IPS DF 6.9 (cell line): ENCODE measurements around the gene TWSG1.

Source experiments
- DNase-seq: peaks from one replicate; pipeline ENCODE4 v3.0.0-alpha.2; 2013; ENCODE audit warnings: low read depth, low spot score
- H3K27ac ChIP-seq: one replicate; pipeline ENCODE4 v1.5.1; 2013; ENCODE audit warnings: low read length, control low read depth
- H3K27me3 ChIP-seq: 2 replicates; pipeline ENCODE4 v1.6.1; 2013; ENCODE audit warnings: mild to moderate bottlenecking, low read length; ENCODE audit not compliant: control insufficient read depth, insufficient read depth
- H3K36me3 ChIP-seq: 2 replicates; pipeline ENCODE4 v1.6.1; 2013; ENCODE audit warnings: low read length; ENCODE audit not compliant: control insufficient read depth, insufficient read depth
- H3K4me1 ChIP-seq: 2 replicates; pipeline ENCODE4 v1.6.1; 2013; ENCODE audit warnings: low read length; ENCODE audit not compliant: control insufficient read depth, insufficient read depth
- H3K4me3 ChIP-seq: 2 replicates; pipeline ENCODE4 v1.5.1; 2013; ENCODE audit warnings: mild to moderate bottlenecking, low read length
- H3K9me3 ChIP-seq: 2 replicates; pipeline ENCODE4 v1.6.1; 2013; ENCODE audit warnings: low read length, inconsistent platforms; ENCODE audit not compliant: control insufficient read depth, insufficient read depth
- WGBS: extraction: QIAGEN DNeasy Blood & Tissue Kit; methylation state at CpG from one replicate; pipeline ENCODE4 v1.1.7; 2013; ENCODE audit warnings: mixed read lengths, missing lambda C conversion rate; ENCODE audit not compliant: insufficient read length, insufficient coverage; 5-methylcytosine and 5-hydroxymethylcytosine counted together

The TWSG1 gene

GRCh38 chr18:9405977-9406376 is 71.4 kb downstream of the TWSG1 start:
- H3K27ac ChIP-seq: no peak overlapping the region
- no peak for DNase-seq
- no peak overlapping the region for H3K4me3 ChIP-seq
- no peaks in the 10 kb centered on the region for H3K4me1 ChIP-seq
- H3K36me3 ChIP-seq: no peaks in the 10 kb centered on the region
- WGBS: no CpG with 5 or more reads among the region's 6 CpGs
- no peaks in the 10 kb centered on the region for H3K9me3 ChIP-seq
- no peaks in the 10 kb centered on the region for H3K27me3 ChIP-seq

GRCh38 chr18:9410515-9410914 is 75.9 kb downstream of the TWSG1 start:
- H3K27me3 ChIP-seq: no peaks in the 10 kb centered on the region
- H3K4me1 ChIP-seq: no peaks in the 10 kb centered on the region
- no CpG with 5 or more reads among the region's 1 CpG for WGBS
- DNase-seq: no peak
- no peaks in the 10 kb centered on the region for H3K9me3 ChIP-seq
- no peaks in the 10 kb centered on the region for H3K36me3 ChIP-seq
- H3K27ac ChIP-seq: no peak overlapping the region
- no peak overlapping the region for H3K4me3 ChIP-seq

- Histone ChIP-seq H3K9me3 (no peaks in the 10 kb centered on the region), H3K4me3 (no peak overlapping the region), H3K36me3 (no peaks in the 10 kb centered on the region), H3K4me1 (peaks cover 2% of the 10 kb centered on the region; the same call in 1 of the 2 replicates), H3K27ac (no peak overlapping the region), H3K27me3 (no peaks in the 10 kb centered on the region)
- WGBS: no CpG with 5 or more reads among the region's 1 CpG
- DNase-seq: no peak
Measured at GRCh38 chr18:9413576-9413975, 79.0 kb downstream of the TWSG1 start.

GRCh38 chr18:9416563-9417072 is 82.0 kb downstream of the TWSG1 start:
- Histone ChIP-seq H3K9me3 (no peaks in the 10 kb centered on the region), H3K4me1 (peaks cover 2% of the 10 kb centered on the region; the same call in 1 of the 2 replicates), H3K4me3 (no peak overlapping the region), H3K27me3 (no peaks in the 10 kb centered on the region), H3K36me3 (no peaks in the 10 kb centered on the region), H3K27ac (no peak overlapping the region)
- no CpG with 5 or more reads among the region's 6 CpGs for WGBS
- DNase-seq: no peak

GRCh38 chr18:9417073-9417851 is 82.7 kb downstream of the TWSG1 start:
- no peak overlapping the region for H3K4me3 ChIP-seq
- peaks cover 2% of the 10 kb centered on the region; the same call in 1 of the 2 replicates for H3K4me1 ChIP-seq
- H3K27ac ChIP-seq: no peak overlapping the region
- H3K27me3 ChIP-seq: no peaks in the 10 kb centered on the region
- WGBS: no CpG with 5 or more reads among the region's 18 CpGs
- H3K36me3 ChIP-seq: no peaks in the 10 kb centered on the region
- H3K9me3 ChIP-seq: no peaks in the 10 kb centered on the region
- no peak for DNase-seq

GRCh38 chr18:9418047-9418690 is 83.6 kb downstream of the TWSG1 start:
- no peaks in the 10 kb centered on the region for H3K36me3 ChIP-seq
- DNase-seq: no peak
- no peaks in the 10 kb centered on the region for H3K27me3 ChIP-seq
- peaks cover 2% of the 10 kb centered on the region; the same call in 1 of the 2 replicates for H3K4me1 ChIP-seq
- no CpG with 5 or more reads among the region's 6 CpGs for WGBS
- no peak overlapping the region for H3K4me3 ChIP-seq
- no peak overlapping the region for H3K27ac ChIP-seq
- no peaks in the 10 kb centered on the region for H3K9me3 ChIP-seq

GRCh38 chr18:9419956-9420631 is 85.5 kb downstream of the TWSG1 start:
- Histone ChIP-seq H3K4me3 (no peak overlapping the region), H3K36me3 (no peaks in the 10 kb centered on the region), H3K27ac (no peak overlapping the region), H3K9me3 (no peaks in the 10 kb centered on the region), H3K4me1 (peaks cover 2% of the 10 kb centered on the region; the same call in 1 of the 2 replicates), H3K27me3 (no peaks in the 10 kb centered on the region)
- WGBS: no CpG with 5 or more reads among the region's 5 CpGs
- DNase-seq: no peak

GRCh38 chr18:9421096-9421900 is 86.7 kb downstream of the TWSG1 start:
- Histone ChIP-seq H3K4me1 (peaks cover 2% of the 10 kb centered on the region; the same call in 1 of the 2 replicates), H3K9me3 (no peaks in the 10 kb centered on the region), H3K36me3 (no peaks in the 10 kb centered on the region), H3K27ac (no peak overlapping the region), H3K4me3 (no peak overlapping the region), H3K27me3 (no peaks in the 10 kb centered on the region)
- DNase-seq: no peak
- no CpG with 5 or more reads among the region's 9 CpGs for WGBS

- no peaks in the 10 kb centered on the region for H3K36me3 ChIP-seq
- H3K9me3 ChIP-seq: no peaks in the 10 kb centered on the region
- no peak overlapping the region for H3K4me3 ChIP-seq
- H3K4me1 ChIP-seq: peaks cover 2% of the 10 kb centered on the region; the same call in 1 of the 2 replicates
- DNase-seq: no peak
- no peak overlapping the region for H3K27ac ChIP-seq
- no CpG with 5 or more reads among the region's 7 CpGs for WGBS
- H3K27me3 ChIP-seq: no peaks in the 10 kb centered on the region
Measured at GRCh38 chr18:9421901-9422327, 87.3 kb downstream of the TWSG1 start.
